ENCODE measurements around the gene ERF. TPM values are rescaled to one million over a fixed set of nuclear protein-coding genes. Genes with fewer than 3 reads are reported as not detected.

Gene ERF
- total and polyA plus RNA-seq, 4 donors = 24.2 to 53.6 (median 43.0) TPM

- ATAC-seq (ENCODE audit: insufficient read depth, low FRiP score) = no peak
- TF ChIP-seq, protein P1, sequence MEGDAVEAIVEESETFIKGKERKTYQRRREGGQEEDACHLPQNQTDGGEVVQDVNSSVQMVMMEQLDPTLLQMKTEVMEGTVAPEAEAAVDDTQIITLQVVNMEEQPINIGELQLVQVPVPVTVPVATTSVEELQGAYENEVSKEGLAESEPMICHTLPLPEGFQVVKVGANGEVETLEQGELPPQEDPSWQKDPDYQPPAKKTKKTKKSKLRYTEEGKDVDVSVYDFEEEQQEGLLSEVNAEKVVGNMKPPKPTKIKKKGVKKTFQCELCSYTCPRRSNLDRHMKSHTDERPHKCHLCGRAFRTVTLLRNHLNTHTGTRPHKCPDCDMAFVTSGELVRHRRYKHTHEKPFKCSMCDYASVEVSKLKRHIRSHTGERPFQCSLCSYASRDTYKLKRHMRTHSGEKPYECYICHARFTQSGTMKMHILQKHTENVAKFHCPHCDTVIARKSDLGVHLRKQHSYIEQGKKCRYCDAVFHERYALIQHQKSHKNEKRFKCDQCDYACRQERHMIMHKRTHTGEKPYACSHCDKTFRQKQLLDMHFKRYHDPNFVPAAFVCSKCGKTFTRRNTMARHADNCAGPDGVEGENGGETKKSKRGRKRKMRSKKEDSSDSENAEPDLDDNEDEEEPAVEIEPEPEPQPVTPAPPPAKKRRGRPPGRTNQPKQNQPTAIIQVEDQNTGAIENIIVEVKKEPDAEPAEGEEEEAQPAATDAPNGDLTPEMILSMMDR (IDR thresholded peaks at IDR 0.05; ENCODE audit: control extremely low read depth, extremely low read depth) = no peak
- H3K27me3 ChIP-seq (ENCODE audit: control insufficient read depth in 3 of 3, insufficient read depth in 3 of 3, low read length in 2 of 3) = no peaks in the 10 kb centered on the region
- peaks cover 3 to 13% (median 5%) of the 10 kb centered on the region in 5 donors for H3K4me1 ChIP-seq (ENCODE audit: control insufficient read depth in 5 of 5, insufficient read depth in 5 of 5, low read length in 5 of 5)
- H3K9ac ChIP-seq (ENCODE audit: insufficient read depth in 1 of 2, low read length in 2 of 2) = no peak overlapping the region
- no peak overlapping the region for H3K27ac ChIP-seq (ENCODE audit: low read depth in 1 of 2, low read length in 1 of 2)
- no peaks in the 10 kb centered on the region for H3K9me3 ChIP-seq (ENCODE audit: control insufficient read depth in 4 of 4, insufficient read depth in 3 of 4, low read length in 3 of 4)
- WGBS, 2 donors = 89 to 90% methylated on average over 31 of the region's 31 CpGs
- no peak for DNase-seq
- no peak overlapping the region for H3K4me3 ChIP-seq
- peaks cover 14 to 87% (median 36%) of the 10 kb centered on the region in 4 donors for H3K36me3 ChIP-seq (ENCODE audit: control insufficient read depth in 4 of 4, insufficient read depth in 4 of 4, low read length in 4 of 4)
These were observed 35.9 kb upstream of the ERF start for GRCh38 chr19:42290523-42291434.

DNA sequence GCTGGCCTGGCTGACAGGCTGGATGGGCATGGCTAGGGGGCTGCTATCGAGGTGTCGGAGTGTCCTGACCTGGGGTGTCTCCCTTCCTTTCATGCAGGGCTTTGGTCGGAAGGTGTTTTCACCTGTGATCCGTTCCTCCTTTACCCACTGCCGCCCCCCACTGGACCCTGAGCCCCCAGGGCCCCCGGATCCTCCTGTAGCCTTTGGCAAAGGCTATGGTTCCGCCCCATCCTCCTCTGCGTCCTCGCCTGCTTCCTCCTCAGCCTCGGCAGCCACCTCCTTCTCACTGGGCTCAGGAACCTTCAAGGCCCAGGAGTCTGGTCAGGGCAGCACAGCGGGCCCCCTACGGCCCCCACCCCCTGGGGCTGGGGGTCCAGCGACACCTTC is 35.2 kb upstream of the ERF start:
- no peaks in the 10 kb centered on the region for H3K27me3 ChIP-seq (ENCODE audit: control insufficient read depth in 3 of 3, insufficient read depth in 3 of 3, low read length in 2 of 3)
- no peak overlapping the region for H3K9ac ChIP-seq (ENCODE audit: insufficient read depth in 1 of 2, low read length in 2 of 2)
- H3K4me3 ChIP-seq = no peak overlapping the region
- ATAC-seq (ENCODE audit: insufficient read depth, low FRiP score) (no peak), DNase-seq (no peak)
- peaks cover 14 to 83% (median 36%) of the 10 kb centered on the region in 4 donors for H3K36me3 ChIP-seq (ENCODE audit: control insufficient read depth in 4 of 4, insufficient read depth in 4 of 4, low read length in 4 of 4)
- no peak overlapping the region for H3K27ac ChIP-seq (ENCODE audit: low read depth in 1 of 2, low read length in 1 of 2)
- H3K9me3 ChIP-seq (ENCODE audit: control insufficient read depth in 4 of 4, insufficient read depth in 3 of 4, low read length in 3 of 4) = no peaks in the 10 kb centered on the region
- TF ChIP-seq, protein P1 (IDR thresholded peaks at IDR 0.05; ENCODE audit: control extremely low read depth, extremely low read depth) = no peak
- 86 to 88% methylated on average over 13 of the region's 13 CpGs for WGBS, 2 donors
- peaks cover 8 to 19% (median 11%) of the 10 kb centered on the region in 5 donors for H3K4me1 ChIP-seq (ENCODE audit: control insufficient read depth in 5 of 5, insufficient read depth in 5 of 5, low read length in 5 of 5)

DNA sequence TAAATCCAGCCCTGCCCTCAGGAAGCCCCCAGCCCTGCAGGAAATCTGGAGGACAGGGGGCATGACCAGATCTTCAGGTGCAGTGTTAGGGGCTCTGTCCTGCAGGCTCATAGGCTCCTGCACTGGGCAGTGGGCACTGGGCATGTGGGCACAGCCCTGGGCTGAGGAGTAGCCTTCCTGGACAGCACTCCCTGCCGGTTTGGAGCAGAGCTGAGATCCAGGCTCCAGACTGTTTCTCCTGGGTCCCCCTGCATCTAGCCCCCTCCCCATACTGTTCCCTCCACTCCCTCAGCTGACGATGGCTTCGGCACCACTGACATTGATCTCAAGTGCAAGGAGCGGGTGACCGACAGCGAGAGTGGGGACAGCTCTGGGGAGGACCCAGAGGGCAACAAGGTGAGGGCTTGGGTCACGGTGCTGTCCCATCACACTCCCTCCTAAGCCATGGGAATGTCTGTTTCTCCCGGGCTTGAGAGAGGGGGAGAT is 34.7 kb upstream of the ERF start:
- H3K4me3 ChIP-seq = no peak overlapping the region
- DNase-seq (no peak), ATAC-seq (ENCODE audit: insufficient read depth, low FRiP score) (no peak)
- TF ChIP-seq, protein P1 (IDR thresholded peaks at IDR 0.05; ENCODE audit: control extremely low read depth, extremely low read depth) = no peak
- 89 to 96% methylated on average over 8 of the region's 8 CpGs for WGBS, 2 donors
- no peaks in the 10 kb centered on the region for H3K27me3 ChIP-seq (ENCODE audit: control insufficient read depth in 3 of 3, insufficient read depth in 3 of 3, low read length in 2 of 3)
- H3K36me3 ChIP-seq (ENCODE audit: control insufficient read depth in 4 of 4, insufficient read depth in 4 of 4, low read length in 4 of 4) = peaks cover 14 to 78% (median 36%) of the 10 kb centered on the region in 4 donors
- no peak overlapping the region for H3K27ac ChIP-seq (ENCODE audit: low read depth in 1 of 2, low read length in 1 of 2)
- peaks cover 11 to 19% (median 16%) of the 10 kb centered on the region in 5 donors for H3K4me1 ChIP-seq (ENCODE audit: control insufficient read depth in 5 of 5, insufficient read depth in 5 of 5, low read length in 5 of 5)
- no peaks in the 10 kb centered on the region for H3K9me3 ChIP-seq (ENCODE audit: control insufficient read depth in 4 of 4, insufficient read depth in 3 of 4, low read length in 3 of 4)
- no peak overlapping the region for H3K9ac ChIP-seq (ENCODE audit: insufficient read depth in 1 of 2, low read length in 2 of 2)
